Thoracic aorta (tissue), 2 donors: ENCODE measurements around the gene INO80D. TPM values are rescaled to one million over a fixed set of nuclear protein-coding genes. Genes with fewer than 3 reads are reported as not detected.

Experiments
- ATAC-seq: fragments of 150-250 bp; one replicate; pipeline ENCODE4 v1.8.0; 2017; ENCODE audit warnings: low read depth; ENCODE audit not compliant: insufficient number of reproducible peaks, low FRiP score
- DNase-seq: peaks from one replicate; pipeline ENCODE4 v3.0.0-alpha.2; 2020; ENCODE audit warnings: low spot score
- H3K27ac ChIP-seq, 2 donors: fragments of 200-600 bp; sonication (generic); 1 replicate in 1 of 2; 2 replicates in 1 of 2; pipeline ENCODE4 v1.5.1; 2016; ENCODE audit warnings: mild to moderate bottlenecking in 2 of 2, moderate library complexity in 2 of 2
- H3K27me3 ChIP-seq: fragments of 200-600 bp; sonication (generic); replicated peaks from 2 replicates; pipeline ENCODE4 v1.6.0; 2016; ENCODE audit warnings: mild to moderate bottlenecking; ENCODE audit not compliant: insufficient read depth
- H3K36me3 ChIP-seq: fragments of 200-600 bp; sonication (generic); one replicate; pipeline ENCODE4 v1.5.1; 2016
- H3K4me1 ChIP-seq, 2 donors: fragments of 200-600 bp; sonication (generic); 1 replicate in 1 of 2; 2 replicates in 1 of 2; pipeline versions ENCODE4 v1.5.1 to v1.6.0; 2016; ENCODE audit warnings: low read depth in 2 of 2, mild to moderate bottlenecking in 1 of 2; ENCODE audit not compliant: control insufficient read depth in 1 of 2
- H3K4me3 ChIP-seq: fragments of 200-600 bp; sonication (generic); 2 replicates; pipeline ENCODE4 v1.5.1; 2016; ENCODE audit warnings: mild to moderate bottlenecking
- H3K9me3 ChIP-seq: fragments of 200-600 bp; sonication (generic); 2 replicates; pipeline ENCODE4 v1.5.1; 2016
- CTCF ChIP-seq: fragments of 200-600 bp; sonication (generic); IDR thresholded peaks from one replicate; pipeline ENCODE4 v1.5.1; 2019; ENCODE audit warnings: antibody characterized with exemption
- total RNA-seq, 2 donors: library from RNA; depleted of rRNA; stranded (reverse); fragments of >200 nt; gene quantifications; one replicate each; pipeline versions ENCODE4 v1.1.0 to v1.2.3, GENCODE V29; 2016

The INO80D gene
- total RNA-seq, 2 donors from 2014 or later, result 24.4 to 25.5 TPM

- H3K4me1 ChIP-seq, result no peaks in the 10 kb centered on the region
- ATAC-seq (no peak), DNase-seq (no peak)
- H3K27ac ChIP-seq, result no peak overlapping the region
- no peak for TF ChIP-seq CTCF
- no peaks in the 10 kb centered on the region for H3K27me3 ChIP-seq
- H3K9me3 ChIP-seq, result no peaks in the 10 kb centered on the region
- H3K36me3 ChIP-seq, result no peaks in the 10 kb centered on the region
- no peak overlapping the region for H3K4me3 ChIP-seq
Observed at GRCh38 chr2:206063635-206064034, 22.3 kb downstream of the INO80D start.

GRCh38 chr2:206062724-206063123 lies 23.2 kb downstream of the INO80D start:
- no peak for ATAC-seq
- no peaks in the 10 kb centered on the region for H3K4me1 ChIP-seq
- no peak overlapping the region for H3K27ac ChIP-seq
- no peaks in the 10 kb centered on the region for H3K27me3 ChIP-seq
- TF ChIP-seq CTCF, result no peak
- no peaks in the 10 kb centered on the region for H3K36me3 ChIP-seq
- DNase-seq, result no peak
- H3K9me3 ChIP-seq, result no peaks in the 10 kb centered on the region
- H3K4me3 ChIP-seq, result no peak overlapping the region

GRCh38 chr2:206056286-206056685 lies 29.7 kb downstream of the INO80D start:
- no peak overlapping the region for H3K27ac ChIP-seq
- TF ChIP-seq CTCF, result no peak
- H3K27me3 ChIP-seq, result no peaks in the 10 kb centered on the region
- ATAC-seq, result no peak
- no peaks in the 10 kb centered on the region for H3K9me3 ChIP-seq
- H3K36me3 ChIP-seq, result peaks cover 16% of the 10 kb centered on the region
- H3K4me3 ChIP-seq, result no peak overlapping the region
- H3K4me1 ChIP-seq, result no peaks in the 10 kb centered on the region
- no peak for DNase-seq

GRCh38 chr2:206054952-206055351 lies 31.0 kb downstream of the INO80D start:
- Histone ChIP-seq H3K27ac (no peak overlapping the region), H3K4me3 (no peak overlapping the region), H3K4me1 (no peaks in the 10 kb centered on the region), H3K36me3 (peaks cover 16% of the 10 kb centered on the region), H3K9me3 (no peaks in the 10 kb centered on the region), H3K27me3 (no peaks in the 10 kb centered on the region)
- no peak for TF ChIP-seq CTCF
- DNase-seq (no peak), ATAC-seq (no peak)

GRCh38 chr2:206051912-206052311 lies 34.1 kb downstream of the INO80D start:
- Histone ChIP-seq H3K9me3 (no peaks in the 10 kb centered on the region), H3K4me1 (no peaks in the 10 kb centered on the region), H3K4me3 (no peak overlapping the region), H3K36me3 (peaks cover 16% of the 10 kb centered on the region), H3K27me3 (no peaks in the 10 kb centered on the region), H3K27ac (no peak overlapping the region)
- no peak for TF ChIP-seq CTCF
- no peak for ATAC-seq
- DNase-seq, result no peak
